A673 (cell line): ENCODE data around the gene ST3GAL4.

Experiments used
- CTCF ChIP-seq: fragments of 300-800, 200-600 bp; sonication (generic); conservative IDR thresholded peaks from 2 replicates; pipeline ENCODE4 v1.5.1; 2017; ENCODE audit warnings: low read depth, mild to moderate bottlenecking, antibody characterized with exemption, low read length, moderate library complexity, mixed read lengths
- EZH2 ChIP-seq: fragments of 200-600 bp; sonication (generic); IDR thresholded peaks from 2 replicates; pipeline ENCODE4 v1.6.1; 2017; ENCODE audit warnings: borderline replicate concordance, low read depth, mild to moderate bottlenecking, mixed read lengths, antibody characterized with exemption, low read length; ENCODE audit not compliant: poor library complexity, severe bottlenecking

- TF ChIP-seq CTCF (no peak), EZH2 (no peak)
These were observed 14.4 kb upstream of the ST3GAL4 start for GRCh38 chr11:126340960-126341606.
